HS-5 (cell line): ENCODE results near the gene ARHGDIA.

Source experiments
- DNase-seq: peaks from one replicate; pipeline ENCODE4 v3.0.0-alpha.2; 2012; ENCODE audit warnings: low read depth

ARHGDIA gene

DNA sequence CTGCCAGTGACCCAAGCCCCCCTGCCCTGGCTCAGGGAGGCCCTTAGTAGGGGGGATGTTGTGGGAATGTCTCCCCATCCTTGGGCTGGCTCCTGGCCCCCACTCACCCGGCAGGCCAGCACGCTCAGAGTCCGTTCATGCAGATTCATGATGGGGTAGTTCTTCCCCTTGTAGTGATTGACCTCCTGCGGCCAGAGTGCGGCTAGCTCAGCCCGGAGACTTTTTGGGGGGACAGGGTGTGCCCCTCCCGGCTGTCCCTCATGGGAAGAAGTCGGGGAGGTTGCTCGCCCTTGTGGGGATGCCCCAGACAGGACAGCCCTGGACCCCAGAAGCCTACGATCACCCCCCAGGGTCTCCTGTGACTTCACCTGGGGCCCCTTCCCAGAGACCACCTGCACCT lies 34.9 kb upstream of the ARHGDIA start:
- DNase-seq: no peak

DNA sequence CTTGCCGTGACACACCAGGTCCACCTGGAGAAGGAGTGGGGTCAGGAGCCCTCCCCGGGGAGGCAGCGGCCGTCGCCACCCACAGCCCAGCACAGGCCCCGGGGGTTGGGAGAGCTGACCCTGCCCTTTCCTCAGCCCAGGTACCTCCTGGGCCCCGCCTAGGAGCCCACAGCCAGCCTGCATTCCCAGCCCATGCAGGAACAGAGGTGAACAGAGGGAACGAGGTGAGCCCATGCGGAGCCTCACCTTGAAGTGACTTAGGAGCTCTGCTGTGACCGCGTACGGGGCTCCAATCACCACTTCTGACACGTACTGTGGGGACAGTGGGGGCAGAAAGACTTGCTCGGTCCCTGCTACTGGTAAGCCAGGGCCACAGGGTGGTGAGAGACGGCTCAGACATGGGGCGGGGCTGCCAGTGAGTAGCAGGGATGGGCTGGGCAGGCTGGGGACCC lies 34.3 kb upstream of the ARHGDIA start:
- DNase-seq: no peak

- DNase-seq: no peak
These were observed 33.7 kb upstream of the ARHGDIA start for GRCh38 chr17:81904600-81905423.

GRCh38 chr17:81903896-81904599 lies 32.9 kb upstream of the ARHGDIA start:
- DNase-seq: no peak

- DNase-seq: no peak
These were observed 32.3 kb upstream of the ARHGDIA start for GRCh38 chr17:81903415-81903831.

DNA sequence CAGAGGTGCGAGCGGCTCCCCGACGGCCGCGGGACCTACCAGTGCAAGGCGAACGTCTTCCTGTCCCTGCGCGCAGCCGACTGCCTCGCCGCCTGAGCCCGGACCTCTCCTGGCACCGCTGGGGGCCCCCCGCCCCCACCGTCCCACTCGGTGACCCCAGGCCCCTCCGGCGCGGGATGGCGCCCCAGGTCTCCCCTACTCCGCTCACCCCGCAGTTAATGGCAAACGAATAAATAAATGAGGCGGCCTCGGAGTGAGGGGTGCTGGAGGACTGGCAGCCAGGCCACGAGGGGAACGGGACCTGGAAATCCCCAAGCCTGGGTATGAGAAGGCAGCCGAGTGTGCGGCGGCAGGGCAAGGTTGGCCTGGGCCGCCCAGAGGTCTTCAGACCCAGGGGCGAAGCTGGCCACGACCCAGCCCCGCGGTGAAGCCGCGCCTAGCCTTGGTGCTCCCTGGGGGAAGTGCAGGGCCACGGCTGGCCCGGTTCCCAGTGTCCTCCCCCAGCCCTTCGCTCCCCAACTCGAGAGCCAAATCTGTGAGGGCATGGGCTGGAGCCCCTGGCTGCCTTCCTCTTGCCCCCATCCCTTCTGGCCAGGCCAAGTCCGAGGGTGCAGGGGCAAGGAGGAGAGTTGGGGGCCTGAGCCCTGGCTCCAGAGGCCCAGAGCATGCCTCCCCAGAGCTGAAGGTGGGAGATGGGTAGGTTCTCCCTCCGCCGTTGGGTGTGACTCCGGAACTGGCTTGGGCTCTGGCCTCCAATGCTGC lies 31.7 kb upstream of the ARHGDIA start:
- DNase-seq: no peak

GRCh38 chr17:81902023-81902652 lies 31.0 kb upstream of the ARHGDIA start, which contains the start of gene NPB:
Gene NPB (plus strand): TSS chr17:81902238. CDS start chr17:81902278, 40 bp downstream.
- DNase-seq: no peak

DNA sequence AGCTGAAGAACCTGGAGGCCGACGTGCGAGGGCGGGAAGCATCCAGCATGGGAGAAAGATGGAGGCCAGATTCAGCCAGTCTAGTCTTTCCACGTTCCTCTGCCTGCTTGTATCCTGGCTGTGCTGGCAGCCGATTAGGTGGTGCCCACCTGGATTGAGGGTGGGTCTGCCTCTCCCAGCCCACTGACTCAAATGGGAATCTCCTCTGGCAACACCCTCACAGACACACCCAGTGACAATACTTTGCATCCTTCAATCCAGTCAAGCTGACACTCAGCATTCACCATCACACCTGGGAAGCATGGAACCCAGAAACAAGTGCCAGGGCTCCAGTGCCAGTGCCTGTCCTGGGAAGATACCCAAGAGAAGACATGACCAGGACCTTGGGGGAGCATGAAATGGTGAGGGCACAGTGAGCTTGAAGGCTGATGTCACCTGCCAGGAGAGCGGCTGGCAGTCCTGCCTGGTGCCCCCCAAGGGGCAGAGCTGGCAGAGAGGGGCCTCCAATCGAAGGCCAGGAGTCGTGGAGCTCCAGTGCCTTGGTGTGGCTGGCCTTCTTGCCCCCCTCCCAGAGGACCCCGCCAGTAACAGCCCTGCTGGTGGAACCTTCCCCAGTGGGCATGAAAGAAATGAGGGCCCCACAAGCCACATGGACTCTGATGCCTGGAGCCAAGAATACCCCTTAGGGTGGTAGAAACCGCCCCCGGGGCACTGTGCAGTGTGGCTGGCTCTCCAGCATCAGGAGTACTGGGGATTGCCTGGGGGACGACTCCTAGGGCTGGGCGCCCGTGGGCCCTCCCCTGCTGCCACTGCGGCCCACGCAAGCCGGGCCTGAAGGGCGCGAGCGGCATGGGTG lies 30.3 kb upstream of the ARHGDIA start:
- no peak for DNase-seq

DNA sequence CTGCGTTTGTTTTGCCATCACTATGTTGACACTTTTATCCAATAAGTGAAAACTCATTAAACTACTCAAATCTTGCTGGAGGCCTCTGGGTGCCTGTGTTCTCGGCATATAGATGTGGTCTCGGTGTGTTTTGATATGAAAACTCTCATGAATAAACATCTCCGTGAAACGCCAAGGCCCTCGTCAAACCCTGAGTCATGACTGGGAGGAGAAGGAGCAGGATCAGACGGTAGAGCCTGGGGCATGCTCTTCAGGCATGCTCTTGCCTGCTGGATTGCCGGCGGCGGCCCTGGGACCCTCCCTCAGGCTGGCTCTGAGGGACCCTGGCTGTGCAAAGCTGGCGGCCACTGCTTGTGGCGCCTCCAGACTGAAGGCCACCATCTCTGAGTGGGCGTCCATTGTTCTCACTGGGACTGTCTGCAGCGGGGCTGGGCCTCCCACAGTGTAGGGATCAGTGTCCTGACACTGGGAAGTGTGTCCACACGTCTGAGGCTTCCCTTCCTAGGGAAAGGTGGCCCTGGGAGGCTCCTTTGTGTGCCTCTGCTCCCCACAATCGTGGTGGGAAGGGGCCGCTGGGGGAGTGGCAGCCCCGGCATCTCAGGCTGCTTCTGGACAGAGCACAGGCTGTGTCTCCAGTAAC lies 29.2 kb upstream of the ARHGDIA start:
- no peak for DNase-seq

DNA sequence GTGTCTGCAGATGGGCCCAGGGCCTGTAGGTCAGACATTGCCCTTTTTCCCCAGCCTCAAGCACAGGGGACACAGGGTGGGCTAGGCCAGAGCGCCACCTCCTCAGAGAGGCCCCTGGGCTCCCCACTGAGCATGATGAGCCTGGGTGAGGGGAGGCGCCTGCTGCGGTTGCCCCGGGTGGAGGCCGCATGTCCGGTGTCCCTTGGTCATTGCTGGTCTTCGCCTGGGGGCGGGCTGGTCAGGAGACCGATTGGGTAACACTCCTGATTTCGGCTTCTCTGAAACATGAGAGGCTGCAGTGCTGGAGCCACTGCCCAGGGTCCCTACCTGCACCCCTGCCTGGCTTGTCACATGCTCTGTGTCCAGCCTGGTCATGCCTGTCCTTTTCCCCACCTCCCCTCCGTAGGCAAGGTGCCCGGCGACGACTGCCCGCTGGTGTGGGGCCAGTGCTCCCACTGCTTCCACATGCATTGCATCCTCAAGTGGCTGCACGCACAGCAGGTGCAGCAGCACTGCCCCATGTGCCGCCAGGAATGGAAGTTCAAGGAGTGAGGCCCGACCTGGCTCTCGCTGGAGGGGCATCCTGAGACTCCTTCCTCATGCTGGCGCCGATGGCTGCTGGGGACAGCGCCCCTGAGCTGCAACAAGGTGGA lies 28.5 kb upstream of the ARHGDIA start:
- DNase-seq: no peak

DNA sequence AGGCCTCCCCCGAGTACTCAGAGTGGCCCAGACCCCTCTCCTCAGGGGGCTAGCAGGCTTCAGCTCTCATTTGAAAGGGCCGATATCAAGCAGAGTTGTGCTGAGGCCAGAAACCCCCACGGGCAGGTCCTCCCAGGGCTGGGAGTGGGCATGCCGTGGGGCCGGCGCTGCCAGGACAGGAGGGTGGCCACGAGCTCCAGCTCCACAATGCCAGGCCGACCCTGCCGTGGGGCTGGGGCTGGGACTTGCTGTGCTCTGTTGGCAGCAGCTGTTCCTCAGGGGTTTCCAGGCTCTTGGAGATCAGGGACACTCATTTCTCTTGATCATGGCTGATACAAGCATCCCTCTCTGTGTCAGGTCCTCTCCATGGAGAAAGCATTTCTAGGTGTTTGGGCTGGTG lies 27.7 kb upstream of the ARHGDIA start:
- no peak for DNase-seq

DNA sequence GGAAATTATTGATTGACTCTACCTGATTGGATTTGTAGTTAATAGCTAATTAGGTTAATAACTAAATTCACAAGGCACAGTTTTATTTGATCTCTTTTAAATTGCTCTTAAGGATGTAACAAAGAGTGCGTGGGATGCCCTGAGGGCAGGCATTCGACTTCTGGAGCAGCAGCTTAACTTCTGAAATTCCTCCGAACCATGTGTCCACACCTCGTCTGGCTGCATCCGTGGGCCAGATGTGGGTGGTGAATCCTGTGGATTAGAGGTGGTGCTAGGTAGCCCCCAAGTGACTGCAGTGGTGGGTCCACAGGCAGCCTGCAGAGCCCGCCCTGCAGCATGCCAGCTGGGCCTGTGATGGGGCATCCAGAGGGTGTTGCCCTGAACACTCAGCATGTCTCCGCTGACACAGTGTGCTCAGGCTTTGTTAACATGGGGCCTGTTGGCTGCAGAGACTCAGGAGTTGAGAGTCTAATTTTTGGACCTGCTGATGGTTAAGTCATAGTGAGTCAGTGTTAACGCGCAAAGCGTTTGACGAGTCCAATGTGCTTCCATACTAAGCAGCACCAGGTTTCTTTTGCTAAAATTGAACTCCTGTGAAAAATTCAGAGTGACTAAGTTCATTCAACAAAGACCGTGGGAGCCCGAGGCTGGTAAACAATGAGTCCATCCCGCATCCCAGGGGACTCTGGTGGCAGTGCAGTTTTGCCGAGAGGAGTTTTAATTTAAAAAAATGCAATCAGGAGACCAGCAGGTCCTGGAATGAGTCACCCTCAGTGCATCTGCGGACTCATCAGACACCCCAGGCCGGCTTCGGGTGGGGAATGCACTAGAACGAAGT lies 27.1 kb upstream of the ARHGDIA start:
- peak; percentile 98 for DNase-seq

GRCh38 chr17:81895400-81895799 lies 24.3 kb upstream of the ARHGDIA start:
- DNase-seq: no peak

GRCh38 chr17:81891303-81891552 lies 20.1 kb upstream of the ARHGDIA start:
- DNase-seq: no peak

GRCh38 chr17:81890447-81891302 lies 19.5 kb upstream of the ARHGDIA start:
- no peak for DNase-seq

GRCh38 chr17:81889602-81890001 lies 18.5 kb upstream of the ARHGDIA start:
- no peak for DNase-seq

GRCh38 chr17:81888988-81889595 lies 18.0 kb upstream of the ARHGDIA start:
- no peak for DNase-seq
